Spleen (tissue), 3 donors: Measurements from ENCODE around the gene MED13.

Experiments
- POLR2A ChIP-seq, 3 donors: fragments of 450-650 bp; IDR thresholded peaks; one replicate each; pipeline ENCODE4 v1.5.1; 2017; ENCODE audit warnings: antibody characterized with exemption in 3 of 3, mild to moderate bottlenecking in 1 of 3
- POLR2AphosphoS5 ChIP-seq, 3 donors: sonication (generic); formaldehyde crosslinking; IDR thresholded peaks; one replicate each; pipeline ENCODE4 v1.5.1; 2017; ENCODE audit warnings: antibody characterized with exemption in 3 of 3

- TF ChIP-seq POLR2A (IDR thresholded peaks at IDR 0.05), result no peak
- no peak for TF ChIP-seq POLR2AphosphoS5 (IDR thresholded peaks at IDR 0.05)
Measured at GRCh38 chr17:62062302-62062701, 2.8 kb downstream of the MED13 start.
